Activated CD4-positive, alpha-beta T cell treated with anti-CD3 and anti-CD28 coated beads for 4 hours (primary cell): ENCODE measurements around the gene CPHXL2.

Experiments used
- DNase-seq, 2 donors: peaks; one replicate each; pipeline ENCODE4 v3.0.0-alpha.2; 2020

Gene CPHXL2

GRCh38 chr16:75676909-75677308 lies at the start of gene CPHXL2:
TSS of gene CPHXL2 (minus strand) at chr16:75677009. CDS start at chr16:75676999, 10 bp downstream.
- no peak for DNase-seq

GRCh38 chr16:75726390-75726789 lies 49.6 kb upstream of the CPHXL2 start, which contains the start of gene CPHXL:
TSS of gene CPHXL (minus strand) at chr16:75726490. CDS start at chr16:75726442, 48 bp downstream.
- DNase-seq, result no peak

- no peak for DNase-seq
Measured at GRCh38 chr16:75718452-75718851, 41.6 kb upstream of the CPHXL2 start.

GRCh38 chr16:75714661-75715060 lies 37.9 kb upstream of the CPHXL2 start:
- DNase-seq, result no peak

- no peak for DNase-seq
Measured at GRCh38 chr16:75710344-75710743, 33.5 kb upstream of the CPHXL2 start.

- DNase-seq, result no peak
Measured at GRCh38 chr16:75703306-75703705, 26.5 kb upstream of the CPHXL2 start.

GRCh38 chr16:75702242-75702641 lies 25.4 kb upstream of the CPHXL2 start:
- no peak for DNase-seq

- no peak for DNase-seq
Measured at GRCh38 chr16:75701361-75701760, 24.6 kb upstream of the CPHXL2 start, which contains the start of gene DUXB. TSS of gene DUXB (minus strand) at chr16:75701461. CDS start at chr16:75701418, 43 bp downstream.

- DNase-seq, result no peak
Measured at GRCh38 chr16:75697571-75697970, 20.8 kb upstream of the CPHXL2 start.

- no peak for DNase-seq
Measured at GRCh38 chr16:75695708-75696107, 18.9 kb upstream of the CPHXL2 start.

GRCh38 chr16:75687361-75687760 lies 10.6 kb upstream of the CPHXL2 start:
- no peak for DNase-seq

- DNase-seq, result no peak
Measured at GRCh38 chr16:75682308-75682707, 5.5 kb upstream of the CPHXL2 start.

- DNase-seq, result no peak
Measured at GRCh38 chr16:75679366-75679765, 2.6 kb upstream of the CPHXL2 start.

- no peak for DNase-seq
Measured at GRCh38 chr16:75667503-75667902, 9.3 kb downstream of the CPHXL2 start.

GRCh38 chr16:75660726-75661302 lies 16.0 kb downstream of the CPHXL2 start:
- DNase-seq, result no peak

GRCh38 chr16:75660321-75660720 lies 16.5 kb downstream of the CPHXL2 start:
- no peak for DNase-seq

GRCh38 chr16:75658175-75658574 lies 18.6 kb downstream of the CPHXL2 start:
- DNase-seq, result no peak

GRCh38 chr16:75653922-75654321 lies 22.9 kb downstream of the CPHXL2 start:
- DNase-seq, result no peak

GRCh38 chr16:75648265-75649076 lies 28.3 kb downstream of the CPHXL2 start:
- DNase-seq, result peak; percentile 86 to 87

GRCh38 chr16:75647492-75648264 lies 29.1 kb downstream of the CPHXL2 start, which contains the start of the genes KARS1 and TERF2IP:
TSS of gene KARS1 (minus strand) at chr16:75647665. CDS start at chr16:75647639, 26 bp downstream.
TSS of gene TERF2IP (plus strand) at chr16:75647773. CDS start at chr16:75647883, 110 bp downstream.
- peak; percentile 91 for DNase-seq

GRCh38 chr16:75647112-75647491 lies 29.7 kb downstream of the CPHXL2 start:
- no peak for DNase-seq

GRCh38 chr16:75644240-75645012 lies 32.4 kb downstream of the CPHXL2 start:
- DNase-seq, result no peak
